ENCODE results near the gene DNMBP. TPM values are rescaled to one million over a fixed set of nuclear protein-coding genes. Genes with fewer than 3 reads are reported as not detected.
"Not testable (repeated sequence)": the region's sequence is repeated elsewhere in the genome, so short reads cannot be mapped to it uniquely, and the experiment has no call there.

The DNMBP gene
- total RNA-seq, 1 experiment from 2014 or later = 19.7 TPM

DNA sequence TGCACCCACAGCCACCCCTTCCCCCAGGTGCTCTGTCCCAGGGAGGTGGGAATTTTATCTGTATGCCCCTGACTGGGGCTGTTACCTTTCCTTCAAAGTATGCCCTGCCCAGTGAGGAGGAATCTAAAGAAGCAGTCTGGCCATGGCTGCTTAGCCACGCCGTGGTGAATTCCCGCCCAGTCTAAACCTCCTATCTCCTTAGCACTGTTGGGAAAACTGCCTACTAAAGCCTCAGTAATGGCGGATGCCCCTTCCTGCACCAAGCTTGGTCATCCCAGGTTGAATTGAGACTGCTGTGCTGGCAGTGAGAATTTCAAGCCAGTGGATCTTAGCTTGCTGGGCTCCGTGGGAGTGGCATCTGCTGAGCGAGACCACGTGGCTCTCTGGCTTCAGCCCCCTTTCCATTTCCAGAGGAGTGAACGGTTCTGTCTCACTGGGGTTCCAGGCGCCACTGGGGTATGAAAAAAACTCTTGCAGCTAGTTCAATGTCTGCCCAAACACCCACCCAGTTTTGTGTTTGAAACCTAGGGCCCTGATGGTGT, 140.1 kb downstream of the DNMBP start:
- TF ChIP-seq USF1 (CRISPR knock-in tag; IDR thresholded peaks at IDR 0.05) (no peak), NR2C2 (CRISPR knock-in tag; IDR thresholded peaks at IDR 0.05) (no peak), ATF3 (CRISPR knock-in tag; conservative IDR thresholded peaks at IDR 0.05) (no peak)
- TF ChIP-seq, protein P1, sequence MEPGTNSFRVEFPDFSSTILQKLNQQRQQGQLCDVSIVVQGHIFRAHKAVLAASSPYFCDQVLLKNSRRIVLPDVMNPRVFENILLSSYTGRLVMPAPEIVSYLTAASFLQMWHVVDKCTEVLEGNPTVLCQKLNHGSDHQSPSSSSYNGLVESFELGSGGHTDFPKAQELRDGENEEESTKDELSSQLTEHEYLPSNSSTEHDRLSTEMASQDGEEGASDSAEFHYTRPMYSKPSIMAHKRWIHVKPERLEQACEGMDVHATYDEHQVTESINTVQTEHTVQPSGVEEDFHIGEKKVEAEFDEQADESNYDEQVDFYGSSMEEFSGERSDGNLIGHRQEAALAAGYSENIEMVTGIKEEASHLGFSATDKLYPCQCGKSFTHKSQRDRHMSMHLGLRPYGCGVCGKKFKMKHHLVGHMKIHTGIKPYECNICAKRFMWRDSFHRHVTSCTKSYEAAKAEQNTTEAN (CRISPR knock-in tag; IDR thresholded peaks at IDR 0.05) = no peak
- DNase-seq (ENCODE audit: low spot score) (no peak), ATAC-seq (no peak)
- no peak overlapping the region for H3K27ac Mint-ChIP-seq
- H3K4me1 Mint-ChIP-seq = no peaks in the 10 kb centered on the region
- POLR2A ChIA-PET = interaction anchor here (0.6 to 0.7 kb wide), 2 partner anchors 76 to 198 kb away, joined by 3 to 4 read pairs; no protein-coding TSS in a partner anchor
- peaks cover 15% of the 10 kb centered on the region for H3K27me3 Mint-ChIP-seq (ENCODE audit: low read depth)
- no peak overlapping the region for H3K4me3 Mint-ChIP-seq
- peaks cover 5% of the 10 kb centered on the region; the same call in 1 of the 2 replicates for H3K36me3 Mint-ChIP-seq
- H3K9me3 Mint-ChIP-seq = peaks cover 27% of the 10 kb centered on the region
- CTCF ChIA-PET = interaction anchor here (0.9 to 2.3 kb wide), 4 partner anchors 10 to 195 kb away, joined by 3 to 14 read pairs (median 8); no protein-coding TSS in a partner anchor

DNA sequence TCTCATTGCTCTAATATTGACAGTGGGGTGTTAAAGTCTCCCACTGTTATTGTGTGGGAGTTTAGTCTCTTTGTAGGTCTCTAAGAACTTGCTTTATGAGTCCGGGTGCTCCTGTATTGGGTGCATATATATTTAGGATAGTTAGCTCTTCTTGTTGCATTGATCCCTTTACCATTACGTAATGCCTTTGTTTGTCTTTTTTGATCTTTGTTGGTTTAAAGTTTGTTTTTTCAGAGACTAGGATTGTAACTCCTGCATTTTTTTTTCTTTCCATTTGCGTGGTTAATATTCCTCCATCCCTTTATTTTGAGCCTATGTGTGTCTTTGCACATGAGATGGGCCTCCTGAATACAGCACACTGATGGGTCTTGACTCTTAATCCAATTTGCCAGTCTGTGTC, 142.5 kb downstream of the DNMBP start:
- H3K4me1 Mint-ChIP-seq; H3K4me3 Mint-ChIP-seq; DNase-seq (ENCODE audit: low spot score); POLR2A ChIA-PET; H3K36me3 Mint-ChIP-seq; ATAC-seq; H3K27ac Mint-ChIP-seq: not testable (repeated sequence)
- H3K27me3 Mint-ChIP-seq (ENCODE audit: low read depth) = peaks cover 15% of the 10 kb centered on the region
- peaks cover 27% of the 10 kb centered on the region for H3K9me3 Mint-ChIP-seq
- CTCF ChIA-PET = interaction anchor here (1.3 kb wide), 1 partner anchor 21 kb away, joined by 4 read pairs; no protein-coding TSS in a partner anchor

GRCh38 chr10:99863535-99864240, 146.1 kb downstream of the DNMBP start:
- H3K4me3 Mint-ChIP-seq; ATAC-seq; CTCF ChIA-PET; H3K4me1 Mint-ChIP-seq; H3K27ac Mint-ChIP-seq; H3K36me3 Mint-ChIP-seq; POLR2A ChIA-PET; DNase-seq (ENCODE audit: low spot score): not testable (repeated sequence)
- peaks cover 27% of the 10 kb centered on the region for H3K9me3 Mint-ChIP-seq
- peaks cover 15% of the 10 kb centered on the region for H3K27me3 Mint-ChIP-seq (ENCODE audit: low read depth)

DNA sequence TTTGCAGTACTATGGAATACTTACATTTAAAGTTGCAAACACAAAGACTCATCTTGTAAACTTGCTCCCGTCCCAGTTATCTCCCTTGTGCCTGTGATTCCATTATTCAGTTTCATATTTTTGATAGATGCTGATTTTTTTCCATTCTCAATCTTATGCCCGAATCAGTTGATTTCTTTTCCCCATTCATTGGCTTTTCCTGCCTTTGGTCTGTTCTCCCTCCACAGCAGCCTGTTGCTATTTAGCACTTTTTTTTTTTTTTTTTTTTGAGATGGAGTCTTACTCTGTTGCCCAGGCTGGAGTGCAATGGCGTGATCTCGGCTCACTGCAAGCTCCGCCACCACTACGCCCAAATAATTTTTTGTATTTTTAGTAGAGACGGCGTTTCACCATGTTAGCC, 149.3 kb downstream of the DNMBP start:
- H3K4me1 Mint-ChIP-seq = peaks cover 12% of the 10 kb centered on the region
- no peak overlapping the region for H3K4me3 Mint-ChIP-seq
- ChIA-PET CTCF (interaction anchor here (0.6 to 2.7 kb wide), 10 partner anchors 12 to 380 kb away, joined by 3 to 28 read pairs (median 4); no protein-coding TSS in a partner anchor), POLR2A (no interaction called here)
- no peaks in the 10 kb centered on the region for H3K36me3 Mint-ChIP-seq
- H3K27ac Mint-ChIP-seq = no peak overlapping the region
- no peak for ATAC-seq
- DNase-seq (ENCODE audit: low spot score) = no peak
- H3K9me3 Mint-ChIP-seq = peaks cover 5% of the 10 kb centered on the region
- H3K27me3 Mint-ChIP-seq (ENCODE audit: low read depth) = peaks cover 2% of the 10 kb centered on the region; the same call in 1 of the 2 replicates
- TF ChIP-seq ETV6 (CRISPR knock-in tag; IDR thresholded peaks at IDR 0.05) = no peak
- no peak for TF ChIP-seq ZNF423 (CRISPR knock-in tag; IDR thresholded peaks at IDR 0.05)
- TF ChIP-seq AR (CRISPR knock-in tag; IDR thresholded peaks at IDR 0.05) = no peak
- no peak for TF ChIP-seq ELF4 (CRISPR knock-in tag; IDR thresholded peaks at IDR 0.05; ENCODE audit: low read depth)
- TF ChIP-seq, protein P2, sequence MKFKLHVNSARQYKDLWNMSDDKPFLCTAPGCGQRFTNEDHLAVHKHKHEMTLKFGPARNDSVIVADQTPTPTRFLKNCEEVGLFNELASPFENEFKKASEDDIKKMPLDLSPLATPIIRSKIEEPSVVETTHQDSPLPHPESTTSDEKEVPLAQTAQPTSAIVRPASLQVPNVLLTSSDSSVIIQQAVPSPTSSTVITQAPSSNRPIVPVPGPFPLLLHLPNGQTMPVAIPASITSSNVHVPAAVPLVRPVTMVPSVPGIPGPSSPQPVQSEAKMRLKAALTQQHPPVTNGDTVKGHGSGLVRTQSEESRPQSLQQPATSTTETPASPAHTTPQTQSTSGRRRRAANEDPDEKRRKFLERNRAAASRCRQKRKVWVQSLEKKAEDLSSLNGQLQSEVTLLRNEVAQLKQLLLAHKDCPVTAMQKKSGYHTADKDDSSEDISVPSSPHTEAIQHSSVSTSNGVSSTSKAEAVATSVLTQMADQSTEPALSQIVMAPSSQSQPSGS (CRISPR knock-in tag; IDR thresholded peaks at IDR 0.05; ENCODE audit: borderline replicate concordance, low read depth) = no peak
- TF ChIP-seq RELA (CRISPR knock-in tag; IDR thresholded peaks at IDR 0.05; ENCODE audit: borderline replicate concordance) = no peak
- TF ChIP-seq CBFB (CRISPR knock-in tag; IDR thresholded peaks at IDR 0.05; ENCODE audit: low read depth) = no peak
- no peak for TF ChIP-seq TEAD1 (CRISPR knock-in tag; IDR thresholded peaks at IDR 0.05)
- no peak for TF ChIP-seq JUN (CRISPR knock-in tag; IDR thresholded peaks at IDR 0.05)
- TF ChIP-seq FOXK1 (CRISPR knock-in tag; IDR thresholded peaks at IDR 0.05) = no peak
- TF ChIP-seq ZNF121 (CRISPR knock-in tag; IDR thresholded peaks at IDR 0.05) = no peak
- no peak for TF ChIP-seq NR2C2 (CRISPR knock-in tag; IDR thresholded peaks at IDR 0.05)
- no peak for TF ChIP-seq ZNF396 (CRISPR knock-in tag; IDR thresholded peaks at IDR 0.05; ENCODE audit: borderline replicate concordance)
- no peak for TF ChIP-seq GTF2I (CRISPR knock-in tag; conservative IDR thresholded peaks at IDR 0.05)
- no peak for TF ChIP-seq SP1 (CRISPR knock-in tag; conservative IDR thresholded peaks at IDR 0.05)
- TF ChIP-seq, protein P3, sequence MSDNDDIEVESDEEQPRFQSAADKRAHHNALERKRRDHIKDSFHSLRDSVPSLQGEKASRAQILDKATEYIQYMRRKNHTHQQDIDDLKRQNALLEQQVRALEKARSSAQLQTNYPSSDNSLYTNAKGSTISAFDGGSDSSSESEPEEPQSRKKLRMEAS (CRISPR knock-in tag; IDR thresholded peaks at IDR 0.05) = no peak
